Mesendoderm (in vitro differentiated cells): ENCODE results near the gene OVCA2. TPM values are rescaled to one million over a fixed set of nuclear protein-coding genes. Genes with fewer than 3 reads are reported as not detected.

Experiments used
- DNase-seq: peaks from one replicate; pipeline ENCODE4 v3.0.0; 2013
- H2AK5ac ChIP-seq: 2 replicates; pipeline ENCODE4 v1.6.1; 2013; ENCODE audit warnings: low read length, inconsistent platforms
- H2BK120ac ChIP-seq: 2 replicates; pipeline ENCODE4 v1.6.1; 2013; ENCODE audit warnings: low read depth, mild to moderate bottlenecking, low read length, moderate library complexity, mixed read lengths
- H2BK15ac ChIP-seq: replicated peaks from 2 replicates; pipeline ENCODE4 v1.6.1; 2013; ENCODE audit warnings: low read depth, mild to moderate bottlenecking, moderate library complexity
- H2BK5ac ChIP-seq: 2 replicates; pipeline ENCODE4 v1.6.1; 2013; ENCODE audit warnings: low read length, inconsistent platforms
- H3K18ac ChIP-seq: 2 replicates; pipeline ENCODE4 v1.6.1; 2013; ENCODE audit warnings: mild to moderate bottlenecking, low read length, mixed read lengths
- H3K23ac ChIP-seq: one replicate; pipeline ENCODE4 v1.6.1; 2013; ENCODE audit warnings: low read length
- H3K27ac ChIP-seq: 2 replicates; pipeline ENCODE4 v1.5.1; 2013; ENCODE audit warnings: low read depth, mild to moderate bottlenecking, inconsistent platforms, low read length, moderate library complexity
- H3K27me3 ChIP-seq: 2 replicates; pipeline ENCODE4 v1.6.1; 2013; ENCODE audit warnings: low read length, control low read depth, mild to moderate bottlenecking, inconsistent platforms; ENCODE audit not compliant: insufficient read depth, poor library complexity
- H3K36me3 ChIP-seq: 2 replicates; pipeline ENCODE4 v1.6.1; 2013; ENCODE audit warnings: low read length, inconsistent platforms; ENCODE audit not compliant: control insufficient read depth, insufficient read depth
- H3K4ac ChIP-seq: one replicate; pipeline ENCODE4 v1.6.1; 2013; ENCODE audit warnings: low read depth, mild to moderate bottlenecking, low read length, moderate library complexity
- H3K4me1 ChIP-seq: 2 replicates; pipeline ENCODE4 v1.6.1; 2013; ENCODE audit warnings: low read depth, low read length, inconsistent platforms; ENCODE audit not compliant: control insufficient read depth
- H3K4me2 ChIP-seq: 2 replicates; pipeline ENCODE4 v1.6.1; 2013; ENCODE audit warnings: low read length
- H3K4me3 ChIP-seq: 2 replicates; pipeline ENCODE4 v1.5.1; 2013; ENCODE audit warnings: mild to moderate bottlenecking, low read length
- H3K56ac ChIP-seq: one replicate; pipeline ENCODE4 v1.6.1; 2013; ENCODE audit warnings: low read length
- H3K79me1 ChIP-seq: 2 replicates; pipeline ENCODE4 v1.6.1; 2013; ENCODE audit warnings: low read length, inconsistent platforms
- H3K79me2 ChIP-seq: 2 replicates; pipeline ENCODE4 v1.6.1; 2013; ENCODE audit warnings: mild to moderate bottlenecking, low read length; ENCODE audit not compliant: control insufficient read depth, insufficient read depth
- H3K9ac ChIP-seq: 2 replicates; pipeline ENCODE4 v1.6.1; 2013; ENCODE audit warnings: low read length, inconsistent platforms
- H4K5ac ChIP-seq: one replicate; pipeline ENCODE4 v1.6.1; 2013; ENCODE audit warnings: low read length
- H4K8ac ChIP-seq: one replicate; pipeline ENCODE4 v1.6.1; 2013; ENCODE audit warnings: low read depth, mild to moderate bottlenecking, control low read depth, low read length, moderate library complexity
- WGBS: extraction: QIAGEN DNeasy Blood & Tissue Kit; methylation state at CpG from one replicate; pipeline ENCODE4 v1.1.7; 2013; ENCODE audit warnings: low lambda C conversion rate, missing lambda C conversion rate; ENCODE audit not compliant: insufficient coverage; ENCODE audit errors: extremely low coverage; 5-methylcytosine and 5-hydroxymethylcytosine counted together
- polyA plus RNA-seq, 2 experiments: library from polyadenylated mRNA; stranded (reverse); fragments of 200-250 nt; gene quantifications; one replicate each; pipeline ENCODE4 v1.2.3, GENCODE V29; 2013

The OVCA2 gene
- 43.4 TPM for polyA plus RNA-seq (2013, experiment 1 of 2)
- polyA plus RNA-seq (2013, experiment 2 of 2), result 43.4 TPM

- no peaks in the 10 kb centered on the region for H3K4me1 ChIP-seq
Observed at GRCh38 chr17:2041561-2042389, at the start of gene OVCA2. OVCA2 (plus strand) TSS chr17:2042022; CDS start chr17:2042048, 26 bp downstream.

GRCh38 chr17:1992541-1992940, 49.3 kb upstream of the OVCA2 start:
- no peak overlapping the region for H3K56ac ChIP-seq
- H3K4me1 ChIP-seq, result peaks cover 18% of the 10 kb centered on the region
- no peak overlapping the region for H2BK120ac ChIP-seq

More at GRCh38 chr17:2041561-2042389, at the start of gene OVCA2:
- Histone ChIP-seq H3K27me3 (no peaks in the 10 kb centered on the region), H2BK5ac (peak within 1 kb of the TSS; percentile 46), H3K79me1 (peaks cover 2% of the 10 kb centered on the region), H3K4ac (peak within 1 kb of the TSS; percentile 41), H3K27ac (peak within 1 kb of the TSS; percentile 4), H3K18ac (peak within 1 kb of the TSS; percentile 31), H3K4me2 (peak within 1 kb of the TSS; percentile 63), H3K9ac (peak within 1 kb of the TSS; percentile 92), H3K23ac (peak within 1 kb of the TSS; percentile 56), H3K79me2 (no peaks in the 10 kb centered on the region), H4K8ac (no peak within 1 kb of the TSS), H2BK15ac (no peak within 1 kb of the TSS), H3K56ac (peak within 1 kb of the TSS; percentile 98), H4K5ac (peak within 1 kb of the TSS; percentile 7), H3K36me3 (no peaks in the 10 kb centered on the region), H2BK120ac (no peak within 1 kb of the TSS), H2AK5ac (peak within 1 kb of the TSS; percentile 56), H3K4me3 (peak within 1 kb of the TSS; percentile 71)
- DNase-seq, result peak; percentile 98
- no CpG with 5 or more reads among the region's 93 CpGs for WGBS

GRCh38 chr17:1994707-1995106, 47.1 kb upstream of the OVCA2 start:
- H3K4me3 ChIP-seq, result no peak overlapping the region
- H2BK5ac ChIP-seq, result no peak overlapping the region
- no peak overlapping the region for H3K4ac ChIP-seq
- no peak overlapping the region for H3K23ac ChIP-seq
- H2BK15ac ChIP-seq, result no peak overlapping the region
- H3K4me1 ChIP-seq, result peaks cover 20% of the 10 kb centered on the region
- no peak overlapping the region for H3K9ac ChIP-seq
- no peak overlapping the region for H4K8ac ChIP-seq
- H3K27me3 ChIP-seq, result no peaks in the 10 kb centered on the region
- H3K27ac ChIP-seq, result no peak overlapping the region
- no peak overlapping the region for H2BK120ac ChIP-seq
- H4K5ac ChIP-seq, result no peak overlapping the region
- DNase-seq, result no peak
- no peaks in the 10 kb centered on the region for H3K36me3 ChIP-seq
- H3K4me2 ChIP-seq, result no peak overlapping the region
- WGBS, result no CpG with 5 or more reads among the region's 4 CpGs
- H2AK5ac ChIP-seq, result peak overlapping the region; percentile 45
- no peak overlapping the region for H3K56ac ChIP-seq
- no peaks in the 10 kb centered on the region for H3K79me2 ChIP-seq
- H3K18ac ChIP-seq, result no peak overlapping the region
- no peaks in the 10 kb centered on the region for H3K79me1 ChIP-seq

More at GRCh38 chr17:1992541-1992940, 49.3 kb upstream of the OVCA2 start:
- no peak overlapping the region for H4K5ac ChIP-seq
- no peaks in the 10 kb centered on the region for H3K36me3 ChIP-seq
- no peak for DNase-seq
- no peak overlapping the region for H3K4me3 ChIP-seq
- no peak overlapping the region for H3K18ac ChIP-seq
- H3K23ac ChIP-seq, result no peak overlapping the region
- H3K79me2 ChIP-seq, result no peaks in the 10 kb centered on the region
- WGBS, result no CpG with 5 or more reads among the region's 10 CpGs
- H2BK5ac ChIP-seq, result no peak overlapping the region
- no peak overlapping the region for H2AK5ac ChIP-seq
- H3K79me1 ChIP-seq, result no peaks in the 10 kb centered on the region
- H4K8ac ChIP-seq, result no peak overlapping the region
- no peak overlapping the region for H3K4ac ChIP-seq
- no peak overlapping the region for H3K27ac ChIP-seq
- H2BK15ac ChIP-seq, result no peak overlapping the region
- H3K4me2 ChIP-seq, result no peak overlapping the region
- H3K9ac ChIP-seq, result no peak overlapping the region
- no peaks in the 10 kb centered on the region for H3K27me3 ChIP-seq

- H3K4me1 ChIP-seq, result peaks cover 22% of the 10 kb centered on the region
- H4K5ac ChIP-seq, result no peak overlapping the region
- H3K79me1 ChIP-seq, result no peaks in the 10 kb centered on the region
- H3K4me3 ChIP-seq, result no peak overlapping the region
- H4K8ac ChIP-seq, result no peak overlapping the region
- no peak overlapping the region for H2BK15ac ChIP-seq
- peak overlapping the region; percentile 75 for H3K56ac ChIP-seq
- no peaks in the 10 kb centered on the region for H3K79me2 ChIP-seq
- H3K23ac ChIP-seq, result no peak overlapping the region
- no CpG with 5 or more reads among the region's 16 CpGs for WGBS
- H3K9ac ChIP-seq, result no peak overlapping the region
- H2BK5ac ChIP-seq, result peak overlapping the region; percentile 40
- no peaks in the 10 kb centered on the region for H3K27me3 ChIP-seq
- H3K36me3 ChIP-seq, result no peaks in the 10 kb centered on the region
- H3K4ac ChIP-seq, result peak overlapping the region; percentile 25
- H3K4me2 ChIP-seq, result no peak overlapping the region
- H2AK5ac ChIP-seq, result no peak overlapping the region
- no peak overlapping the region for H3K27ac ChIP-seq
- DNase-seq, result no peak
- H2BK120ac ChIP-seq, result no peak overlapping the region
- peak overlapping the region; percentile 3 for H3K18ac ChIP-seq
Observed at GRCh38 chr17:1995321-1995892, 46.4 kb upstream of the OVCA2 start.

- Histone ChIP-seq H3K18ac (peak overlapping the region; percentile 3), H2AK5ac (no peak overlapping the region), H3K56ac (peak overlapping the region; percentile 75), H4K5ac (no peak overlapping the region), H3K9ac (peak overlapping the region; percentile 16), H3K23ac (no peak overlapping the region), H3K4me2 (no peak overlapping the region), H3K79me2 (no peaks in the 10 kb centered on the region), H2BK15ac (no peak overlapping the region), H2BK120ac (no peak overlapping the region), H3K4me3 (no peak overlapping the region), H2BK5ac (peak overlapping the region; percentile 40), H3K27ac (peak overlapping the region; percentile 76), H3K4ac (peak overlapping the region; percentile 25), H3K27me3 (no peaks in the 10 kb centered on the region), H3K4me1 (peaks cover 22% of the 10 kb centered on the region), H4K8ac (no peak overlapping the region), H3K79me1 (no peaks in the 10 kb centered on the region), H3K36me3 (no peaks in the 10 kb centered on the region)
- DNase-seq, result no peak
- no CpG with 5 or more reads among the region's 14 CpGs for WGBS
Observed at GRCh38 chr17:1995907-1996799, 45.7 kb upstream of the OVCA2 start.
